Measurements from ENCODE around the gene ELOVL1. TPM values are rescaled to one million over a fixed set of nuclear protein-coding genes. Genes with fewer than 3 reads are reported as not detected.
A peak's percentile ranks its signal among the peaks of the same experiment; 100 is the strongest.

ELOVL1 gene
- total and polyA plus RNA-seq, 8 donors: 64.9 to 144 (median 80.8) TPM

- no peak for TF ChIP-seq CTCF (IDR thresholded peaks at IDR 0.05)
Observed at GRCh38 chr1:43319766-43320165, 48.0 kb downstream of the ELOVL1 start.

GRCh38 chr1:43319288-43319687, 48.5 kb downstream of the ELOVL1 start:
- H3K4me3 ChIP-seq: no peak overlapping the region
- no peak overlapping the region for H3K27ac ChIP-seq
- no peaks in the 10 kb centered on the region for H3K9me3 ChIP-seq
- H3K4me1 ChIP-seq: no peaks in the 10 kb centered on the region
- TF ChIP-seq CTCF (IDR thresholded peaks at IDR 0.05): no peak
- H3K36me3 ChIP-seq: peaks cover 0 to 24% of the 10 kb centered on the region in 2 donors
- H3K27me3 ChIP-seq: no peaks in the 10 kb centered on the region
- intact Hi-C loops (cut with DNase I): no loop called here
- no peak for ATAC-seq
- DNase-seq: peak in 1 of 4 donors; percentile 25

More at GRCh38 chr1:43319766-43320165, 48.0 kb downstream of the ELOVL1 start:
- Histone ChIP-seq H3K4me3 (no peak overlapping the region), H3K9me3 (peaks cover 0 to under 1% of the 10 kb centered on the region in 2 donors), H3K4me1 (no peaks in the 10 kb centered on the region), H3K27me3 (no peaks in the 10 kb centered on the region), H3K36me3 (peaks cover 0 to 24% of the 10 kb centered on the region in 2 donors), H3K27ac (no peak overlapping the region)
- DNase-seq (peak in 1 of 4 donors; percentile 10), ATAC-seq (no peak)
- intact Hi-C loops (cut with DNase I): no loop called here

GRCh38 chr1:43318831-43319230, 49.0 kb downstream of the ELOVL1 start:
- H3K9me3 ChIP-seq: no peaks in the 10 kb centered on the region
- ATAC-seq (no peak), DNase-seq (peak in 1 of 4 donors; percentile 13)
- H3K4me1 ChIP-seq: no peaks in the 10 kb centered on the region
- H3K36me3 ChIP-seq: peaks cover 0 to 24% of the 10 kb centered on the region in 2 donors
- intact Hi-C loops (cut with DNase I): no loop called here
- H3K27ac ChIP-seq: no peak overlapping the region
- no peak overlapping the region for H3K4me3 ChIP-seq
- H3K27me3 ChIP-seq: no peaks in the 10 kb centered on the region
- no peak for TF ChIP-seq CTCF (IDR thresholded peaks at IDR 0.05)

GRCh38 chr1:43317817-43318471, 49.9 kb downstream of the ELOVL1 start:
- ATAC-seq (peak; percentile 30), DNase-seq (peak in 2 of 4 donors; percentile 28 to 50)
- no peaks in the 10 kb centered on the region for H3K27me3 ChIP-seq
- no peaks in the 10 kb centered on the region for H3K9me3 ChIP-seq
- H3K4me1 ChIP-seq: no peaks in the 10 kb centered on the region
- no peak for TF ChIP-seq CTCF (IDR thresholded peaks at IDR 0.05)
- intact Hi-C loops (cut with DNase I): no loop called here
- H3K4me3 ChIP-seq: no peak overlapping the region
- no peak overlapping the region for H3K27ac ChIP-seq
- peaks cover 0 to 33% of the 10 kb centered on the region in 2 donors for H3K36me3 ChIP-seq

- ATAC-seq: no peak
- no peak overlapping the region for H3K4me3 ChIP-seq
- no peaks in the 10 kb centered on the region for H3K9me3 ChIP-seq
- no peaks in the 10 kb centered on the region for H3K27me3 ChIP-seq
- H3K27ac ChIP-seq: no peak overlapping the region
- H3K36me3 ChIP-seq: peaks cover 0 to 41% of the 10 kb centered on the region in 2 donors
- intact Hi-C loops (cut with DNase I): no loop called here
- DNase-seq: peak in 2 of 4 donors; percentile 25 to 43
- no peak for TF ChIP-seq CTCF (IDR thresholded peaks at IDR 0.05)
- no peaks in the 10 kb centered on the region for H3K4me1 ChIP-seq
Observed at GRCh38 chr1:43316738-43317520, 50.9 kb downstream of the ELOVL1 start.
